Colonic mucosa (tissue), 4 donors: ENCODE measurements around the gene S100A10. TPM values are rescaled to one million over a fixed set of nuclear protein-coding genes. Genes with fewer than 3 reads are reported as not detected.

Experiments used
- DNase-seq: peaks from one replicate; pipeline ENCODE4 v3.0.0-alpha.2; 2020
- H3K27ac ChIP-seq: fragments of 200-600 bp; one replicate; pipeline ENCODE4 v1.8.0; 2021
- H3K27me3 ChIP-seq: fragments of 200-600 bp; one replicate; pipeline ENCODE4 v1.8.0; 2021
- H3K36me3 ChIP-seq: fragments of 200-600 bp; one replicate; pipeline ENCODE4 v1.8.0; 2021
- H3K4me1 ChIP-seq: fragments of 200-600 bp; one replicate; pipeline ENCODE4 v1.8.0; 2021; ENCODE audit warnings: mild to moderate bottlenecking
- H3K4me3 ChIP-seq: fragments of 200-600 bp; one replicate; pipeline ENCODE4 v1.8.0; 2021
- H3K9ac ChIP-seq, 2 donors: one replicate each; pipeline ENCODE4 v1.7.0; 2013; ENCODE audit warnings: control low read depth in 2 of 2, low read depth in 2 of 2, low read length in 2 of 2
- H3K9me3 ChIP-seq: fragments of 200-600 bp; one replicate; pipeline ENCODE4 v1.8.0; 2021
- intact Hi-C: fragments of 100-400 bp; cut with DNase I; formaldehyde crosslinking; loops from one replicate; pipeline ENCODE4 v1.14.1; 2022
- total RNA-seq, 2 donors: library from RNA; stranded (reverse); fragmentation: NEBNext Ultra II Directional in 1 of 2; extraction: Animal tissue kit (Norgen Biotek cat#: 25700) in 1 of 2; gene quantifications; one replicate each; pipeline ENCODE4 v1.2.1, GENCODE V29; 2021
- TF ChIP-seq, protein P1 (sequence below): fragments of 200-600 bp; IDR thresholded peaks from one replicate; pipeline ENCODE4 v1.8.0; 2022; ENCODE audit warnings: antibody characterized with exemption, mild to moderate bottlenecking
- donor health status: healthy.
- donor health status: DM: no; HTN: no; CAD: no.
- donor health status: DM: no; HTN: no; CAD: no.

The S100A10 gene
- total RNA-seq, 2 donors from 2014 or later, result 1,313 to 1,485 TPM

DNA sequence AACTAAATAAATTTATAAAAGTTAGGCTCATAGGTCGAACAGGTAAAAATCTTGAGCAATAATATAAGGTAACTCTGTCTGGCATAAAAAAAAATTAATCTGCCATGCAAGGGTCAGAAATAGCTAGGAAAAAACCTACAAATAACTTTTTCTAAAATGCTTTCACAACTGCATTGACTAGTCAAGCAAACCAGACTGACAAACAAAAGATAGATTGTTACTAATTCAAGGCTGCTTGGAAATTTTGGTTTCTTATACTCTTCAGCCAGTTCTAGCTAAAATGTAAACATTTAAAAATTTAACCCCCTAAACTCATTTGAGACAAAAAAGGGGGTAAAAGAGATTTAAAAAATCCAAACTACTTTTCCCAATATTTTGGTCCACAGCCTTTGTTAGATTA lies 40.8 kb downstream of the S100A10 start:
- no peaks in the 10 kb centered on the region for H3K4me1 ChIP-seq
- H3K27ac ChIP-seq, result peak overlapping the region; percentile 24
- H3K36me3 ChIP-seq, result no peaks in the 10 kb centered on the region
- no peak for DNase-seq
- no peaks in the 10 kb centered on the region for H3K27me3 ChIP-seq
- H3K9ac ChIP-seq, result no peak overlapping the region
- intact Hi-C loops, result no loop called here
- H3K4me3 ChIP-seq, result no peak overlapping the region
- no peaks in the 10 kb centered on the region for H3K9me3 ChIP-seq
- TF ChIP-seq, protein P1, sequence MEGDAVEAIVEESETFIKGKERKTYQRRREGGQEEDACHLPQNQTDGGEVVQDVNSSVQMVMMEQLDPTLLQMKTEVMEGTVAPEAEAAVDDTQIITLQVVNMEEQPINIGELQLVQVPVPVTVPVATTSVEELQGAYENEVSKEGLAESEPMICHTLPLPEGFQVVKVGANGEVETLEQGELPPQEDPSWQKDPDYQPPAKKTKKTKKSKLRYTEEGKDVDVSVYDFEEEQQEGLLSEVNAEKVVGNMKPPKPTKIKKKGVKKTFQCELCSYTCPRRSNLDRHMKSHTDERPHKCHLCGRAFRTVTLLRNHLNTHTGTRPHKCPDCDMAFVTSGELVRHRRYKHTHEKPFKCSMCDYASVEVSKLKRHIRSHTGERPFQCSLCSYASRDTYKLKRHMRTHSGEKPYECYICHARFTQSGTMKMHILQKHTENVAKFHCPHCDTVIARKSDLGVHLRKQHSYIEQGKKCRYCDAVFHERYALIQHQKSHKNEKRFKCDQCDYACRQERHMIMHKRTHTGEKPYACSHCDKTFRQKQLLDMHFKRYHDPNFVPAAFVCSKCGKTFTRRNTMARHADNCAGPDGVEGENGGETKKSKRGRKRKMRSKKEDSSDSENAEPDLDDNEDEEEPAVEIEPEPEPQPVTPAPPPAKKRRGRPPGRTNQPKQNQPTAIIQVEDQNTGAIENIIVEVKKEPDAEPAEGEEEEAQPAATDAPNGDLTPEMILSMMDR, result no peak

DNA sequence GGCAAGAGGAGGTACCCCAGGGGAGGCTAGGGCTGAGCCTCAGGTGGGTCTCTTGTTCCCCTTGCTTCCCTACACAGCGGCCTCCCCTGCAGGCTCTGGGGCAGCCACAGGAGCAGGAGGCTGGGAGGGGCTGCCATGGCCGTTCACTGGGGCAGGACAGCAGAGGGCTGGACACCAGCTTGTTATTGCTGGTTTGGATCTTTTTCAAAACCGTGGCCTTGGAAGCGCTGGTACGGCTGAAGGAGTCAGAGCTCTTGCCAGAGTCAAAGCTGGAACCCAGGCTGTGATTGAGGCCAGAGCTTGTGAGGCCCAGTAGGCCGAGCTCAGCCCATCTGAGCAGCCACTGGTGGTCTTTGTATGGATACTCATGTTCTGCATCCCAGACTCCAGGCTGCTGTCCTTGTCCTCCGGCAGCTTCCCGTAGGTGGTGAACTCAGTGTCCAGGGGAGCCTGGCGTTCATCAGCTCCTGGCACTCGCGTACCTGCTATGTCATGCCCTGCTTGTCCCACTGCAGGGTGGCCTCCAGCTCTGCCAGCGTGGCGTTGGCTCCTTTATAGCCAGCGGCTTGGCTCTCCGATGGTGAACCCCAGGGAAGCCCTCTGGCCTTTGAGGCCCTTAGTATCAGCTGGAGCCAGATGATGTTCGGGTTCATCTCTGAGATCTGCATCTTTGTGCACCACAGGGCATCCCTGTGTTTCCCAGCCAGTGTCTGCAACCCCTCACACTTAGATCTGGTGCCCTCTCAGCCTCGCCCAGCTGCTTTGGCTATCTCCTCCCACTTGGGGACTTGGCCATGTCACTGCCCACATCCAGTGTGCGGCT lies 44.1 kb downstream of the S100A10 start:
- Histone ChIP-seq H3K9ac (no peak overlapping the region), H3K4me3 (no peak overlapping the region), H3K36me3 (no peaks in the 10 kb centered on the region), H3K27ac (no peak overlapping the region), H3K9me3 (no peaks in the 10 kb centered on the region), H3K27me3 (no peaks in the 10 kb centered on the region), H3K4me1 (peaks cover 5% of the 10 kb centered on the region)
- intact Hi-C loops, result no loop called here
- TF ChIP-seq, protein P1, result no peak
- no peak for DNase-seq

DNA sequence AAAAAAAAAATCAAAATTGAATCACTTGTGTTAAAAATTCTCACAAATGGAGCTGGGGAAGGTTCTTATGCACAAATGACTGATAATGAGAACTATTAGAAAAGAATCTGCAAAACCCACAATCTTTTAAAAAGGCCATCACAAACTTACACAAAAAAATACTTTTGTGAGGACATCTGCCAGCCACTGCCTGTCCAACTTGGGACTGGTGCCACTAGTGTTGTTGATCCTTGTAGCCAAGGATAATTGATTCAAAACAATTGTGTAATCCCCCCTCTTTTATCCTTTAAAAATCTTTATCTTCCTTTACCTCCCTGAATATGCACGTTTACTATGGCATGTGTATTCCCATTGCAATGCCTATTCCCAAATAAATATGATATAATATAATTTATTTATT lies 45.2 kb downstream of the S100A10 start:
- Histone ChIP-seq H3K36me3 (no peaks in the 10 kb centered on the region), H3K27me3 (no peaks in the 10 kb centered on the region), H3K4me3 (no peak overlapping the region), H3K9me3 (no peaks in the 10 kb centered on the region), H3K4me1 (peaks cover 5% of the 10 kb centered on the region), H3K27ac (no peak overlapping the region), H3K9ac (no peak overlapping the region)
- intact Hi-C loops, result no loop called here
- TF ChIP-seq, protein P1, result no peak
- DNase-seq, result no peak

DNA sequence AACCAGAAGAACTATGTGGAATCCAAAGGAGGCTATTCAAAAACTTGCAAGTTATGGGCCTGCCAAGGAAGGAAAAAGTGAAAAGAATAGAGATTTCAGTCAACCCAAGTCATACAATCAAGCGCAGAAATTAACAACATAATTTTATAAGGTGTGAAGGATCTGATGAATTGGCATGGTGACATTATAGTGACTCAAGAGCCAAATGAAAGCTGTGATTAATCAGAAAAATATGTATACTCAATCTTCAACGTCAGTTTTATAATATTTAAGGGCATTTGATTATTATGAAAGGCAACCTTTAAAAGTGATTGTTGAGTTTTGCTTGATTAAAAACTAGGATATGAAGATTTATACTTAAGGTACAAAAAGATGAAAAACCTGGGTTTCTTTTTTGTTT lies 46.5 kb downstream of the S100A10 start:
- TF ChIP-seq, protein P1, result no peak
- H3K36me3 ChIP-seq, result no peaks in the 10 kb centered on the region
- no peak overlapping the region for H3K9ac ChIP-seq
- no peaks in the 10 kb centered on the region for H3K27me3 ChIP-seq
- H3K4me1 ChIP-seq, result peaks cover 5% of the 10 kb centered on the region
- no peak overlapping the region for H3K27ac ChIP-seq
- H3K9me3 ChIP-seq, result no peaks in the 10 kb centered on the region
- DNase-seq, result no peak
- intact Hi-C loops, result no loop called here
- no peak overlapping the region for H3K4me3 ChIP-seq

DNA sequence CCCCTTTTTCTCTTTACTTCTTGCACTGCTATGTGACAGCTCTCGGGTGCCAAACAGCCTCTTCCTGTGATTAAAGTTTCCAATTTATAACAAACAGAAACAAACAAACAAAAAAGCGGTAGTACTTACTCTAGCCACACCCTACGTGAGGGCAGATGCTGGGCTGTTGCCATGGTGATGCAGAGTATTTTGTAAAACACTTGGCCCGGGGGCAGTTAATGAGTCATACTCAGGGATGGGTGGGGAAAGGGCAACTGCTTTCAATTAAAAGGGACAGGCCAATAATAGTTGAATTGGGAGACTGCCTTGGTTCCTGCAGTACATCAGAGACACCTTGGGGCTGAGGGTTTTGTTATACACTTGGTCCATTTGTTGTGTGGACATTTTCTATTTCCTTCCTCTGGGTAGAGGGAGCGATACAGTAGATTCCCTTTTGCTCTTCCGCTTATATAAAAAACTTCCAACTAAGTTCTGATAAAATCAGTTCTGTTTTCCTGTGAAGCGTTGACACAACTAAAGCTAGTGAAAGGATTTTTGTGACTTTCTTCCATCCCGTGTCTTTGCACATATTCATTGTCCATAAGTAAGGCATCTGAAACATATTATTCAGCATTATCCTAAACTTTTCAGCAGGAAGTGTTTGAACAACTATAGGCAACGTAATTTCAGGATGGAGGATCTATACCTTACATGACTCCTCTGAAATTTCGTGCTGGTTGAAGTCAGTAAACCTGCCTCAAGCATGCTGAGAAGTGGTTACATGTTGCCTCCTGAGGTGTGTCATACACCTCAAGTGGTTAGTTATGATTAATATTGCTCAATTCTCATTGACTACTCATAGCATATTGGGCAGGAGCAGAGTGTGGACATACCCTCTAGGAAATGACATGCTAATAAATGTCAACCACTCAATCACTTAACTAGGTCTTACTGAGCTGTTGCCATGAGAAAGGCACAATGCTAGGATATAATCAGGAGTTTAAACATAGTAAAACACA lies 47.6 kb downstream of the S100A10 start:
- intact Hi-C loops, result no loop called here
- Histone ChIP-seq H3K27me3 (no peaks in the 10 kb centered on the region), H3K4me1 (peaks cover 5% of the 10 kb centered on the region), H3K27ac (peak overlapping the region; percentile 56), H3K9me3 (no peaks in the 10 kb centered on the region), H3K36me3 (no peaks in the 10 kb centered on the region), H3K4me3 (no peak overlapping the region), H3K9ac (peak overlapping the region in 1 of 2 donors; percentile 24)
- DNase-seq, result peak; percentile 93
- TF ChIP-seq, protein P1, result no peak
